Natural killer cell (primary cell): ENCODE measurements around the gene SLF1. TPM values are rescaled to one million over a fixed set of nuclear protein-coding genes. Genes with fewer than 3 reads are reported as not detected.

Experiments
- ATAC-seq, 3 donors: fragments of 150-1000 bp in 2 of 3; fragments of 200-7000 bp in 1 of 3; cut with Tn5 transposase; 1 replicate in 1 of 3; 2 replicates in 2 of 3; pipeline ENCODE4 v1.10.0; 2021; ENCODE audit warnings: mild to moderate bottlenecking in 2 of 3, moderate library complexity in 2 of 3
- DNase-seq, 2 donors: peaks; one replicate each; pipeline versions ENCODE4 v3.0.0 to v3.0.0-alpha.2; 2013 to 2021; ENCODE audit warnings: mixed read lengths in 1 of 2
- H3K27ac ChIP-seq: one replicate; pipeline ENCODE4 v1.5.1; 2013; ENCODE audit warnings: mild to moderate bottlenecking, low read length
- H3K27me3 ChIP-seq: one replicate; pipeline ENCODE4 v1.6.1; 2013; ENCODE audit warnings: low read length; ENCODE audit not compliant: control insufficient read depth, insufficient read depth
- H3K36me3 ChIP-seq: one replicate; pipeline ENCODE4 v1.6.1; 2013; ENCODE audit warnings: low read length; ENCODE audit not compliant: control insufficient read depth, insufficient read depth
- H3K4me1 ChIP-seq: one replicate; pipeline ENCODE4 v1.6.1; 2013; ENCODE audit warnings: low read length; ENCODE audit not compliant: control insufficient read depth, insufficient read depth
- H3K4me3 ChIP-seq: one replicate; pipeline ENCODE4 v1.5.1; 2013; ENCODE audit warnings: low read length
- H3K9me3 ChIP-seq: one replicate; pipeline ENCODE4 v1.6.1; 2013; ENCODE audit warnings: low read length; ENCODE audit not compliant: control insufficient read depth, insufficient read depth
- H3K27ac Mint-ChIP-seq, 2 donors: one replicate each; pipeline ENCODE4 v1.8.0; 2022; ENCODE audit warnings: mild to moderate bottlenecking in 2 of 2, mixed read lengths in 2 of 2, moderate library complexity in 1 of 2
- H3K27me3 Mint-ChIP-seq, 2 donors: one replicate each; pipeline ENCODE4 v1.8.0; 2022; ENCODE audit warnings: low read depth in 2 of 2, mixed read lengths in 2 of 2
- H3K36me3 Mint-ChIP-seq: one replicate; pipeline ENCODE4 v1.8.0; 2022; ENCODE audit warnings: mixed read lengths
- H3K4me1 Mint-ChIP-seq, 2 donors: one replicate each; pipeline ENCODE4 v1.8.0; 2022; ENCODE audit warnings: mixed read lengths in 2 of 2
- H3K4me3 Mint-ChIP-seq: one replicate; pipeline ENCODE4 v1.8.0; 2022; ENCODE audit warnings: mild to moderate bottlenecking, moderate library complexity, mixed read lengths
- H3K9me3 Mint-ChIP-seq, 2 donors: one replicate each; pipeline ENCODE4 v1.8.0; 2022; ENCODE audit warnings: mixed read lengths in 2 of 2
- WGBS: methylation state at CpG from one replicate; pipeline ENCODE4 v1.1.7; 2013; ENCODE audit warnings: missing lambda C conversion rate; ENCODE audit not compliant: insufficient coverage; 5-methylcytosine and 5-hydroxymethylcytosine counted together
- intact Hi-C: fragments of 100-400 bp; cut with micrococcal nuclease; formaldehyde crosslinking; loops from one replicate; pipeline ENCODE4 v1.14.2; 2022
- total RNA-seq, 4 donors: library from RNA; stranded (reverse); fragments of 120-200 nt in 1 of 4; gene quantifications; one replicate each; pipeline versions ENCODE4 v1.2.3 to v1.2.4, GENCODE V29; 2013 to 2022
- TF ChIP-seq, protein P1 (sequence below): fragments of 200-600 bp; IDR thresholded peaks from one replicate; pipeline ENCODE4 v1.8.0; 2022; ENCODE audit warnings: antibody characterized with exemption

Gene SLF1
- total RNA-seq, 3 donors from 2014 or later (not counting 1 experiment from before 2014, with no cell fraction given) = 9.5 to 17.2 (median 11.0) TPM

DNA sequence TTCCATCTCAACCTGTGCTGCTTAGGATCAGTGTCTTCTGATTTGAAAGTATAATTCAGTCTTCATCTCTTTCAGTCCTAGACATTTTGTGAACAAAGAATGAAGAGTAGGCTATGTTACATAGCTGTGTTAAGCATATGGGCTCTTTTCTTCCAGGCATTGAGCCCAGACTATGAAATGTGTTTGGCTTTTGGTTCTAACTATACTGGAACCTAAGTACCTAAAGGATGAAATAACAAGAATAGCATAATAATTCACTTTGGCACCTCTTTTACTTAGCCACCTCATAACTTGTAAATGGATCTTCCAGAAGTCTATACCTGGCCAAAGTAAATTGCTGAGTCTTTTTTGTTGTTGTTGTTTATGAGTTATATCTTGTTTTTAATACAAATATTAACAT, 71.4 kb downstream of the SLF1 start:
- intact Hi-C loops = no loop called here
- ATAC-seq (no peak), DNase-seq (no peak)
- H3K27me3 ChIP-seq = no peaks in the 10 kb centered on the region
- no peaks in the 10 kb centered on the region for H3K27me3 Mint-ChIP-seq
- no peak overlapping the region for H3K4me3 ChIP-seq
- H3K9me3 Mint-ChIP-seq = no peaks in the 10 kb centered on the region
- no peaks in the 10 kb centered on the region for H3K4me1 ChIP-seq
- TF ChIP-seq, protein P1, sequence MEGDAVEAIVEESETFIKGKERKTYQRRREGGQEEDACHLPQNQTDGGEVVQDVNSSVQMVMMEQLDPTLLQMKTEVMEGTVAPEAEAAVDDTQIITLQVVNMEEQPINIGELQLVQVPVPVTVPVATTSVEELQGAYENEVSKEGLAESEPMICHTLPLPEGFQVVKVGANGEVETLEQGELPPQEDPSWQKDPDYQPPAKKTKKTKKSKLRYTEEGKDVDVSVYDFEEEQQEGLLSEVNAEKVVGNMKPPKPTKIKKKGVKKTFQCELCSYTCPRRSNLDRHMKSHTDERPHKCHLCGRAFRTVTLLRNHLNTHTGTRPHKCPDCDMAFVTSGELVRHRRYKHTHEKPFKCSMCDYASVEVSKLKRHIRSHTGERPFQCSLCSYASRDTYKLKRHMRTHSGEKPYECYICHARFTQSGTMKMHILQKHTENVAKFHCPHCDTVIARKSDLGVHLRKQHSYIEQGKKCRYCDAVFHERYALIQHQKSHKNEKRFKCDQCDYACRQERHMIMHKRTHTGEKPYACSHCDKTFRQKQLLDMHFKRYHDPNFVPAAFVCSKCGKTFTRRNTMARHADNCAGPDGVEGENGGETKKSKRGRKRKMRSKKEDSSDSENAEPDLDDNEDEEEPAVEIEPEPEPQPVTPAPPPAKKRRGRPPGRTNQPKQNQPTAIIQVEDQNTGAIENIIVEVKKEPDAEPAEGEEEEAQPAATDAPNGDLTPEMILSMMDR = no peak
- peaks cover 6% of the 10 kb centered on the region in 2 donors for H3K4me1 Mint-ChIP-seq
- peaks cover 29% of the 10 kb centered on the region for H3K36me3 ChIP-seq
- H3K27ac Mint-ChIP-seq = no peak overlapping the region
- no peak overlapping the region for H3K27ac ChIP-seq
- no peak overlapping the region for H3K4me3 Mint-ChIP-seq
- no peaks in the 10 kb centered on the region for H3K9me3 ChIP-seq
- no peaks in the 10 kb centered on the region for H3K36me3 Mint-ChIP-seq

DNA sequence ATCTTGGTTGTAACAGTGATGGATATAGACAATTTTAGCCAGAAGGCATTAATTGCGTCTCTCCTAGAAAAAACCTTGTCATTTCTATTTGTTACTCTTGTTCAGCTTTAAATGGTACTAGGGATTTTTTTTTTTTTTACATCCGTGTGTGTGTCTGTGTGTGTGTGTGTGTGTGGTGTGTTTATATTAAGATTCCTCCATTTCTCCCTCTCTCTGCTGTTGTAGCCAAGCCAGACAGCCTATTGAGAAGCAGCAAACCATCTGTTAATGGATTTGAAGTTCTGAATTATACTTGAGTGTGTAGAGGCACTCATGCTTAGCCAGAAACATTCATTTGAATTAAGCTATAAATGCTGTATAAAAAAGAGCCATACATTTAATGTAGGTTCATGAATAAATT, 72.3 kb downstream of the SLF1 start:
- H3K4me3 Mint-ChIP-seq = no peak overlapping the region
- DNase-seq (no peak), ATAC-seq (no peak)
- Histone ChIP-seq H3K27me3 (no peaks in the 10 kb centered on the region), H3K4me1 (no peaks in the 10 kb centered on the region), H3K9me3 (no peaks in the 10 kb centered on the region), H3K4me3 (no peak overlapping the region), H3K36me3 (peaks cover 33% of the 10 kb centered on the region), H3K27ac (no peak overlapping the region)
- WGBS = no CpG with 5 or more reads among the region's 2 CpGs
- TF ChIP-seq, protein P1 = no peak
- H3K36me3 Mint-ChIP-seq = no peaks in the 10 kb centered on the region
- no peaks in the 10 kb centered on the region for H3K9me3 Mint-ChIP-seq
- no peaks in the 10 kb centered on the region for H3K27me3 Mint-ChIP-seq
- H3K27ac Mint-ChIP-seq = no peak overlapping the region
- intact Hi-C loops = no loop called here
- H3K4me1 Mint-ChIP-seq = peaks cover 6% of the 10 kb centered on the region in 2 donors

DNA sequence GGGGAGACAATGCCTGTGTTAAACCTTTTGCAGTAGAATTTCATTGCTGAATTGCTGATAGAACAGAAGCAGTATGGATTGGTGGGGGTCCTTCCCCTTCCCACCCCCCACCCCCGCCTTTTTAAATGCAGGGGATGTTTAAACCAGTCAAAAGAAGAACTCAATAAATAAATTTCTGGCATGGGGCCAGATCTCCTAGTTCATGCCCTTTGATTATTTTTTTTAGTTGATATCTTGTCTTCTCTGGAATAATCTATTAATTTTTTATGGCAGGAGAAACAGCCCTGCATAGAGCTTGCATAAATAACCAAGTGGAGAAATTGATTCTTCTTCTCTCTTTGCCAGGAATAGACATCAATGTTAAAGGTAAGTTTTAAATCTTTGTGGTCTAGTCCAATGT, 72.8 kb downstream of the SLF1 start:
- no peak overlapping the region for H3K27ac Mint-ChIP-seq
- Histone ChIP-seq H3K4me3 (no peak overlapping the region), H3K36me3 (peaks cover 35% of the 10 kb centered on the region), H3K9me3 (no peaks in the 10 kb centered on the region), H3K27me3 (no peaks in the 10 kb centered on the region), H3K27ac (no peak overlapping the region), H3K4me1 (no peaks in the 10 kb centered on the region)
- ATAC-seq (no peak), DNase-seq (no peak)
- H3K36me3 Mint-ChIP-seq = no peaks in the 10 kb centered on the region
- H3K27me3 Mint-ChIP-seq = no peaks in the 10 kb centered on the region
- no CpG with 5 or more reads among the region's 1 CpG for WGBS
- TF ChIP-seq, protein P1 = no peak
- H3K4me3 Mint-ChIP-seq = no peak overlapping the region
- intact Hi-C loops = no loop called here
- no peaks in the 10 kb centered on the region for H3K9me3 Mint-ChIP-seq
- peaks cover 6% of the 10 kb centered on the region in 2 donors for H3K4me1 Mint-ChIP-seq

DNA sequence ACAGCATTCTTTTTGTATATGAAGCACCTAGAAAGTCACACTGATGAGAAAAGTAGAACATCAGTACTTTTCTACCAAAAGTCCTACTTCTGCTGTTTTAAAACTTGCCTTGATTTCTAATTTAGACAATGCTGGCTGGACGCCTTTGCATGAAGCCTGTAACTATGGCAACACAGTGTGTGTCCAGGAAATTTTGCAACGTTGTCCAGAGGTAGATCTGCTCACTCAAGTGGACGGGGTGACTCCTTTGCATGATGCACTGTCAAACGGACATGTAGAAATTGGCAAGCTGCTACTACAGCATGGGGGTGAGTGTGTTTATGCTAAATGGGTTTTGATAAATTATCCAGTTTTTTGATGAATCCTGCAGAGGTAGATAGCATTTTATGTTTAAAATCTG, 73.5 kb downstream of the SLF1 start:
- DNase-seq (no peak), ATAC-seq (no peak)
- Mint-ChIP-seq H3K4me1 (peaks cover 6% of the 10 kb centered on the region in 2 donors), H3K9me3 (no peaks in the 10 kb centered on the region), H3K27me3 (no peaks in the 10 kb centered on the region), H3K27ac (no peak overlapping the region), H3K36me3 (no peaks in the 10 kb centered on the region), H3K4me3 (no peak overlapping the region)
- intact Hi-C loops = no loop called here
- Histone ChIP-seq H3K9me3 (no peaks in the 10 kb centered on the region), H3K4me3 (no peak overlapping the region), H3K36me3 (peaks cover 35% of the 10 kb centered on the region), H3K4me1 (no peaks in the 10 kb centered on the region), H3K27ac (no peak overlapping the region), H3K27me3 (no peaks in the 10 kb centered on the region)
- 86% methylated on average over 4 of the region's 4 CpGs for WGBS
- TF ChIP-seq, protein P1 = no peak
